ENCODE data around the gene C19orf53. TPM values are rescaled to one million over a fixed set of nuclear protein-coding genes. Genes with fewer than 3 reads are reported as not detected.

The C19orf53 gene
- total RNA-seq, 1 experiment from 2014 or later: 115 TPM

GRCh38 chr19:13817018-13817614 is 42.9 kb downstream of the C19orf53 start:
- H3K4me2 ChIP-seq (ENCODE audit: low read length): no peak overlapping the region
- ChIA-PET POLR2A (no interaction called here), CTCF (no interaction called here), RAD21 (ENCODE audit: low non-redundant PET in 1 of 2, low total read pairs in 2 of 2, uncharacterized antibody in 2 of 2, unreplicated experiment in 2 of 2) (interaction anchor here in 1 of 2 experiments (0.6 kb wide), 1 partner anchor 30 kb away, joined by 4 read pairs; no protein-coding TSS in a partner anchor)
- H3K9me3 ChIP-seq (ENCODE audit: control insufficient read depth in 1 of 2, insufficient read depth in 1 of 2, low read depth in 1 of 2, low read length in 2 of 2): no peaks in the 10 kb centered on the region
- ATAC-seq (peak; percentile 86), DNase-seq (ENCODE audit: low read depth, low spot score) (no peak)
- intact Hi-C loops (cut with micrococcal nuclease): no loop called here
- no peaks in the 10 kb centered on the region for H3K79me2 ChIP-seq (ENCODE audit: insufficient read depth, low read length)
- no peaks in the 10 kb centered on the region for H4K20me1 ChIP-seq (ENCODE audit: insufficient read depth)
- H3K27ac ChIP-seq (ENCODE audit: low read depth, low read length): peak overlapping the region; percentile 14; the same call in 1 of the 2 replicates
- H3K9ac ChIP-seq (ENCODE audit: low read length): no peak overlapping the region
- H3K27me3 ChIP-seq (ENCODE audit: insufficient read depth, low read length): no peaks in the 10 kb centered on the region
- no peak overlapping the region for H2AFZ ChIP-seq (ENCODE audit: low read depth, low read length, poor library complexity, severe bottlenecking)
- H3K4me3 ChIP-seq (replicated peaks in 1 of 2; ENCODE audit: low read depth in 1 of 2, low read length in 2 of 2): no peak overlapping the region
- peaks cover 1 to 12% of the 10 kb centered on the region in 2 experiments for H3K4me1 ChIP-seq (ENCODE audit: control insufficient read depth in 1 of 2, insufficient read depth in 2 of 2, low read length in 2 of 2)
- BruUV-seq (replicated peaks): no TSS peak
- H3K9me2 ChIP-seq (ENCODE audit: insufficient read depth): no peaks in the 10 kb centered on the region
- no peaks in the 10 kb centered on the region; a peak in 1 of 4 replicates for H3K36me3 ChIP-seq (ENCODE audit: control insufficient read depth in 1 of 2, insufficient read depth in 2 of 2, low read length in 2 of 2)
- TF ChIP-seq EGR1 (IDR thresholded peaks at IDR 0.05; ENCODE audit: low read depth) (no peak), CBX3 (IDR thresholded peaks at IDR 0.05; ENCODE audit: low read depth) (no peak), CTCF (IDR thresholded peaks at IDR 0.05 in 2 of 3, conservative IDR thresholded peaks at IDR 0.05 in 1 of 3; ENCODE audit: borderline replicate concordance in 1 of 3, insufficient read depth in 1 of 3, low read depth in 2 of 3, low read length in 2 of 3) (no peak), POLR2AphosphoS5 (IDR thresholded peaks at IDR 0.05; ENCODE audit: low read depth, low read length) (no peak), ELF1 (IDR thresholded peaks at IDR 0.05; ENCODE audit: borderline replicate concordance, low read depth) (no peak), POLR2A (IDR thresholded peaks at IDR 0.05; ENCODE audit: borderline replicate concordance, extremely low read depth, insufficient read depth, insufficient read length) (no peak), SRF (IDR thresholded peaks at IDR 0.05; ENCODE audit: low read depth) (no peak), FOSL1 (IDR thresholded peaks at IDR 0.05; ENCODE audit: low read depth) (no peak), REST (IDR thresholded peaks at IDR 0.05; ENCODE audit: low read depth) (no peak), YY1 (IDR thresholded peaks at IDR 0.05; ENCODE audit: extremely low read depth, insufficient replicate concordance, low read depth, low read length) (no peak), EZH2phosphoT487 (IDR thresholded peaks at IDR 0.05; ENCODE audit: borderline replicate concordance) (no peak), JUND (IDR thresholded peaks at IDR 0.05) (no peak), RAD21 (IDR thresholded peaks at IDR 0.05; ENCODE audit: low read depth) (no peak)
- TF ChIP-seq, protein P1, sequence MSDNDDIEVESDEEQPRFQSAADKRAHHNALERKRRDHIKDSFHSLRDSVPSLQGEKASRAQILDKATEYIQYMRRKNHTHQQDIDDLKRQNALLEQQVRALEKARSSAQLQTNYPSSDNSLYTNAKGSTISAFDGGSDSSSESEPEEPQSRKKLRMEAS (IDR thresholded peaks at IDR 0.05): no peak

All from HCT116 (cell line).